ENCODE data around the gene C5orf34. TPM values are rescaled to one million over a fixed set of nuclear protein-coding genes. Genes with fewer than 3 reads are reported as not detected.
A peak's percentile ranks its signal among the peaks of the same experiment; 100 is the strongest.
"Not testable (repeated sequence)": the region's sequence is repeated elsewhere in the genome, so short reads cannot be mapped to it uniquely, and the experiment has no call there.

Gene C5orf34
- total RNA-seq, 1 donor from 2014 or later = 3.7 TPM

DNA sequence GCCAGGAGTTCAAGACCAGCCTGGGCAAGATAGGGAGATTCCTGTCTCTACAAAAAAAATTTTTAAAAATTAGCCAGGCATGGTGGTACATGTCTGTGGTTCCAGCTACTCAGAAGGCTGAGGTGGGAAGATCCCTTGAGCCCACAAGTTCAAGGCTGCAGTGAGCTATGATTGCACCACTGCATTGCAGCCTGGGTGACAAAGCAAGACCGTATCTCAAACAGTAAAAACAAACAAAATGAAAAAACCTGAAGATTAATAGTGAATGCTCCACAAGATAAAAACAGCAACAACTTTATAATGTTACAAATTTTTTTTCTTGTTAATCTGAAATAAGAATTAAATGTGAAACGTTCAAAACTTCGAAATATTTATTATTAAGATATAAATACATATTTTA, 28.6 kb downstream of the C5orf34 start:
- H3K9me3 ChIP-seq (ENCODE audit: control insufficient read depth in 3 of 3, low read length in 3 of 3) = no peaks in the 10 kb centered on the region
- no peak overlapping the region for H3K9ac ChIP-seq (ENCODE audit: low read depth in 1 of 3, low read length in 3 of 3)
- no peak overlapping the region for H3K27ac ChIP-seq (ENCODE audit: low read depth, low read length)
- peaks cover 0 to 2% (median 0%) of the 10 kb centered on the region in 3 donors for H3K36me3 ChIP-seq (ENCODE audit: control insufficient read depth in 3 of 3, insufficient read depth in 3 of 3, low read length in 3 of 3)
- H3K4me3 ChIP-seq (ENCODE audit: low read length in 3 of 3) = no peak overlapping the region
- peaks cover 10 to 12% (median 12%) of the 10 kb centered on the region in 3 donors for H3K4me1 ChIP-seq (ENCODE audit: control insufficient read depth in 3 of 3, insufficient read depth in 3 of 3, low read length in 3 of 3)
- H3K27me3 ChIP-seq (ENCODE audit: control insufficient read depth in 3 of 3, insufficient read depth in 3 of 3, low read length in 3 of 3) = no peaks in the 10 kb centered on the region

DNA sequence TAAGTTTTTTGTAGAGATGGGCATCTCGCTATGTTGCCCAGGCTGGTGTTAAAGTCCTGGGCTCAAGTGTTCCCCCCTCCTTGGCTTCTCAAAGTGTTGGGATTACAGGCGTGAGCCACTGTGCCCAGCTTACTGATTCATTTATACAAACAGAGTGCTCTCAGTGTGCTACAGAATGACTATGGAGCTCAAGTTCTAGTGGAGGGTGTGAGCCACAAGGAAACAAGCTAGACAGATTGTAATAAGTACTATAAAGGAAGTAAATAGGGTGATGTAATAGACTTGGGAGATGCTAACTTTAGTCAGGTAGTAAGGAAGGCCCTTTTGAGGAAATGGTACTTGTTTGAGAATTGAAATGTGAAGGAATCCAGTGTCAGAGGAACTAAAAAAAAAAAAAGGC, 29.5 kb downstream of the C5orf34 start:
- Histone ChIP-seq H3K27me3 (ENCODE audit: control insufficient read depth in 3 of 3, insufficient read depth in 3 of 3, low read length in 3 of 3) (no peaks in the 10 kb centered on the region), H3K4me1 (ENCODE audit: control insufficient read depth in 3 of 3, insufficient read depth in 3 of 3, low read length in 3 of 3) (peaks cover 10 to 12% (median 12%) of the 10 kb centered on the region in 3 donors), H3K4me3 (ENCODE audit: low read length in 3 of 3) (no peak overlapping the region), H3K9me3 (ENCODE audit: control insufficient read depth in 3 of 3, low read length in 3 of 3) (no peaks in the 10 kb centered on the region), H3K36me3 (ENCODE audit: control insufficient read depth in 3 of 3, insufficient read depth in 3 of 3, low read length in 3 of 3) (peaks cover 0 to 2% (median 0%) of the 10 kb centered on the region in 3 donors), H3K9ac (ENCODE audit: low read depth in 1 of 3, low read length in 3 of 3) (no peak overlapping the region), H3K27ac (ENCODE audit: low read depth, low read length) (no peak overlapping the region)

DNA sequence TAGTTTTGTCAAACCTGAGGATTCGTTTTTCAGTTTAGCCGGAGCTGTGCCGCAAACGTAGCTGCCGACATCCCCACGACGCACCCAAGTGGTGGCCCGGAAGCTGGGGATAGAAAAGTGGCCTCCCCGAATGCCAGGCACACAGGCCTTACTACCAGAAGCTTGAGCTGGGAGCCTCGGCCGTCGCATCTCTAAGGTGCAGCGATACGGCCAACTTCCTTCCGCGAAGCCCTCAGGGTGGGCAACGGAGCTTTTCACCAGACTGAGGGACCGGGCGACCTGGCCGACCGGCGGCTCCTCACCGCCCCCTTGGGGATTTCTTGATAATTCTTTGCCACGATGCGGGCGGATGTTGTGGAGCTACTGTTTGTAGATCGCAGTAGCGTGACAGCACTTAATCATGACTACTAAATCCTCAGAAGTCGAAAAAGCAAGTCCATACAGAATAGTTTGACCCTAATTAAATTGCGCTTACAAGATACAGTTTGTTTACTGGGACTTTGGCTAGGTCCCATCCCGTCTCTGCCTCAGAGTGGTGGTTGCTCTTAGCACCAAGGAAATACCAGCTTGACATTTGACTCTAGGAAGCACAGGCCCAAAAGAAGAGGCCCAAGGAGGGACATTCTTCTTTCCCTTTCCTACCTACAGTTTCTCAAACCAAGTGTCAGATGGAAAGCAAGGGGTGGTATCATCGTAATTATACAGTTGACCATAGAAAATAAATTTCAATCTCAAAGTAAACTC, 30.7 kb downstream of the C5orf34 start:
- Histone ChIP-seq H3K36me3 (ENCODE audit: control insufficient read depth in 3 of 3, insufficient read depth in 3 of 3, low read length in 3 of 3) (peaks cover 0 to 2% (median 0%) of the 10 kb centered on the region in 3 donors), H3K9me3 (ENCODE audit: control insufficient read depth in 3 of 3, low read length in 3 of 3) (no peaks in the 10 kb centered on the region), H3K27me3 (ENCODE audit: control insufficient read depth in 3 of 3, insufficient read depth in 3 of 3, low read length in 3 of 3) (no peaks in the 10 kb centered on the region), H3K9ac (ENCODE audit: low read depth in 1 of 3, low read length in 3 of 3) (peak overlapping the region; percentile 95 to 99 (median 97)), H3K4me1 (ENCODE audit: control insufficient read depth in 3 of 3, insufficient read depth in 3 of 3, low read length in 3 of 3) (peaks cover 10 to 12% (median 12%) of the 10 kb centered on the region in 3 donors), H3K27ac (ENCODE audit: low read depth, low read length) (peak overlapping the region; percentile 96), H3K4me3 (ENCODE audit: low read length in 3 of 3) (peak overlapping the region; percentile 87 to 95 (median 91))

DNA sequence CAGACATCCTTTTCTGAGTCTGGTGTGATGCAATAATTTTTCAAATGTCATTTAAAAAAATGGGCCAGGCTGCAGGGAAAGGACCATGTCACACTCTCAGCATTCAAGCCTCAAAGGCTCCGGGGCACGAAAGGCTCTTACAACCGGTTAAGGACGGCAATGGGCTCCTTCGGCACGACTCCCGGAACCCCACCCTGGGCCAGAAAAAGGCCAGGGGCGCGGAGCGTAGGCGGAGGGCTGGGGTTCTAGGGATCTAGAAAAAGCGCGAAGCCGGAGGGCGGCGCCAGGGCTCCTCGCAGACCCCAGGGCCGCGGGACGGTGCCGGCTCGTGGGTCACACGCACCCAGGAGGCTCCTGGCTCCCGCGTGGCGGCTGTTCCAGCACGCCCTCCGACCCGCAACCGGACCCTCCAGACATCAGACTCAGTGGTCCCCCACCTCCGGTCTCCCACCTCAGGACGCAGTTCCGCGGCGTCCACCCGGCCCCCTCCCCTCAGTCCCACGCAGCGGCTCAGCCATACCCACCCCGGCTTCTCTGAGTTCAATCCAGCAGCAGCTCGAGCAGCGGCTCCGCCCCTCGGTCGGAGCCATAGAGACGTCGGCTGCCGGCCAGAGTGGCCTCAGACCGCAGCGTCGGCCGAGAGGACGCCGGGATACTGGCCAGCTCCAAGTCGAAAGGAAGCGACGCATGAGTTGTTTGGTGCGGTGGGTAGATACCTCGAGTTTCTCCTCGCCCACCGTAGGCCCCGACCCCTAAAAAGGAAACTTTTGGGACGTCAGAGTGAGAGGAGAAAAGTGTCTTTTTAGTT, 31.4 kb downstream of the C5orf34 start, which contains the start of gene TMEM267:
TMEM267 (minus strand) TSS at position 568 of the 808 bp plus-strand sequence. CDS start 29,896 bp downstream, outside the sequence.
- Histone ChIP-seq H3K9ac (ENCODE audit: low read depth in 1 of 3, low read length in 3 of 3) (peak within 1 kb of the TSS; percentile 95 to 99 (median 97)), H3K9me3 (ENCODE audit: control insufficient read depth in 3 of 3, low read length in 3 of 3) (no peaks in the 10 kb centered on the region), H3K36me3 (ENCODE audit: control insufficient read depth in 3 of 3, insufficient read depth in 3 of 3, low read length in 3 of 3) (no peaks in the 10 kb centered on the region), H3K27ac (ENCODE audit: low read depth, low read length) (peak within 1 kb of the TSS; percentile 96), H3K4me3 (ENCODE audit: low read length in 3 of 3) (peak within 1 kb of the TSS; percentile 87 to 95 (median 91)), H3K4me1 (ENCODE audit: control insufficient read depth in 3 of 3, insufficient read depth in 3 of 3, low read length in 3 of 3) (peaks cover 10 to 12% (median 12%) of the 10 kb centered on the region in 3 donors), H3K27me3 (ENCODE audit: control insufficient read depth in 3 of 3, insufficient read depth in 3 of 3, low read length in 3 of 3) (no peaks in the 10 kb centered on the region)

DNA sequence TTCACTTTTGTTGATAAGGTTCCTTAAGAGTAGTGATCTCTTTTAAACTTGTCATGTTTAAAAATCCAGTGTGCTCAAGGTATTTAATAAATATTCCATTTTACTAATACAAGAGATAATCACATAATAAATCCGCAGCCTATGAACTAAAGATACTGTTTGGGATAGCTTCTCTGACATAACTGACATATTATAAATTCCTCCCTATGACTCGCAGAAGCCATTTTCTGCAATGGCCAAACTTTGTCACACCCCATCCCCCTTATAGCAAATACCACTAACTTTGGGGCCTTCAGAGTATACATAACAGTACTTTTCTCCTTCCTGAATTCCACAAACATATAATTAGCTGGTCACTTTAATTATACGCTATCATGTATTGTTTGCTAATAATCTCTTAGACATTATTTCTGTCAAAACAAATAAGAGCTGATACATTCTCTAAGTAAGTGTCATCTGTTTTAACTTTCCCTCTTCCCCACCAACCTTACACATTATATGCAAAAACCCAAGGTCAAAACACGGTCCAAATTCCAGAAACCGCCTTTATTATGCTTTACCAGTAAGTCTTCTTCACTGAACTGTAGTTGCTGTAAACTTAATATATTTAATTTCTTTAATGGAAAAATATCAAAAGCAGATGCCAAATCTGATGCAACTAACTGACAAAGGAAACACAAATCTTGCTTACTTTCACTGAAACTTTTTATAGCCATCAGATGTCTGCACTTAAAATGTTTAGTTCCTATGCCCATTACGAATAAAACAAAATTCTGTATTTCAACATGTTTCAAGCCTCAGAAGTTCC, 32.3 kb downstream of the C5orf34 start:
- Histone ChIP-seq H3K27ac (ENCODE audit: low read depth, low read length) (peak overlapping the region; percentile 96), H3K9me3 (ENCODE audit: control insufficient read depth in 3 of 3, low read length in 3 of 3) (no peaks in the 10 kb centered on the region), H3K9ac (ENCODE audit: low read depth in 1 of 3, low read length in 3 of 3) (peak overlapping the region; percentile 85 to 97 (median 95)), H3K4me1 (ENCODE audit: control insufficient read depth in 3 of 3, insufficient read depth in 3 of 3, low read length in 3 of 3) (peaks cover 10 to 12% (median 12%) of the 10 kb centered on the region in 3 donors), H3K27me3 (ENCODE audit: control insufficient read depth in 3 of 3, insufficient read depth in 3 of 3, low read length in 3 of 3) (no peaks in the 10 kb centered on the region), H3K36me3 (ENCODE audit: control insufficient read depth in 3 of 3, insufficient read depth in 3 of 3, low read length in 3 of 3) (no peaks in the 10 kb centered on the region), H3K4me3 (ENCODE audit: low read length in 3 of 3) (peak overlapping the region; percentile 87 to 95 (median 91))

DNA sequence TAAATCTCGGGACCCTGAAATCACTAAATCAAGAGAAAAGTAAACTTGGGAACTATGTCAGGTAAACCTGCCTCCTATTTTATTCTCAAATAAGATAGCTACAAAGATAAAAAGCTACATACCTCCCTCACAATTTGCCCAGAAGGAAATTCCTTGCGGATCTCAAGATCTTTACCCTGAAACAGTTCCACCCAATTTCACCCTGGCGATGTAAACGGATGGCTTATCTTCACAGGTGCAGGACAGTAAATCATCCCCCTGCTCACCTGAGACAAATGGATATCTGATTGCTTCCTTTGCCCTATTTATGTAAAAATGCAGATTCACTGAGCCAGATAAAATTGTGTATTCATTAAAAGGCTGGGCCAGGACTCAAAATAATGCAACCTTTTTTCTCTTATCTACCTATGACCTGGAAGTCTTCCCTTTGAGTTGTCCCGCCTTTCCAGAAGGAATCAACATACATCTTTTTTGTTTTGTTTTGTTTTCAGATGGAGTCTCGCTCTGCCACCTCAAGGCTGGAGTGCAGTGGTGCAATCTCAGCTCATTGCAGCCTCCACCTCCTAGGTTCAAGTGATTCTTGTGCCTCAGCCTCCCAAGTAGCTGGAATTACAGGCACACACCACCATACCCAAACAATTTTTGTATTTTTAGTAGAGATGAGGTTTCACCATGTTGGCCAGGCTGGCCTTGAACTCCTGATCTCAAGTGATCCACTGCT, 45.1 kb downstream of the C5orf34 start:
- Histone ChIP-seq H3K27me3 (ENCODE audit: control insufficient read depth in 3 of 3, insufficient read depth in 3 of 3, low read length in 3 of 3) (no peaks in the 10 kb centered on the region), H3K9me3 (ENCODE audit: control insufficient read depth in 3 of 3, low read length in 3 of 3) (peaks cover 0 to 3% (median 2%) of the 10 kb centered on the region in 3 donors), H3K27ac (ENCODE audit: low read depth, low read length) (no peak overlapping the region), H3K4me3 (ENCODE audit: low read length in 3 of 3) (no peak overlapping the region), H3K9ac (ENCODE audit: low read depth in 1 of 3, low read length in 3 of 3) (no peak overlapping the region), H3K4me1 (ENCODE audit: control insufficient read depth in 3 of 3, insufficient read depth in 3 of 3, low read length in 3 of 3) (no peaks in the 10 kb centered on the region), H3K36me3 (ENCODE audit: control insufficient read depth in 3 of 3, insufficient read depth in 3 of 3, low read length in 3 of 3) (peaks cover 0 to 7% (median 3%) of the 10 kb centered on the region in 3 donors)

DNA sequence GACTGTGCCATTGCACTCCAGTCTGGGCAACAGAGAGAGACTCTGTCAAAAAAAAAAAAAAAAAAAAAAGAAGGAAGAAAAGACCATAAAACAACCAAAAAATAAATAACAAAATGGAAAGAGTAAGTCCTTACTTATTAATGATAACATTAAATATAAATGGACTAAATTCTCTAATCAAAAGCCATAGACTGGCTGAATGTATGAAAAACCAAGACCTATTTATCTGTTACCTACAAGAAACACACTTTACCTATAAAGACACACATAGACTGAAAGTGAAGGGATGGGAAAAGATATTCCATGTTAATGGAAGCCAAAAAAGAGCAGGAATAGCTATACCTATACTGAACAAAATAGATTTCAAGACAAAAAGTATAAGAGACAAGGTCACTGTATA, 47.8 kb downstream of the C5orf34 start:
- H3K27me3 ChIP-seq (ENCODE audit: control insufficient read depth in 3 of 3, insufficient read depth in 3 of 3, low read length in 3 of 3) = no peaks in the 10 kb centered on the region
- peaks cover 0 to 7% (median 3%) of the 10 kb centered on the region in 3 donors for H3K36me3 ChIP-seq (ENCODE audit: control insufficient read depth in 3 of 3, insufficient read depth in 3 of 3, low read length in 3 of 3)
- H3K9me3 ChIP-seq (ENCODE audit: control insufficient read depth in 3 of 3, low read length in 3 of 3) = peaks cover 0 to 3% (median 2%) of the 10 kb centered on the region in 3 donors

DNA sequence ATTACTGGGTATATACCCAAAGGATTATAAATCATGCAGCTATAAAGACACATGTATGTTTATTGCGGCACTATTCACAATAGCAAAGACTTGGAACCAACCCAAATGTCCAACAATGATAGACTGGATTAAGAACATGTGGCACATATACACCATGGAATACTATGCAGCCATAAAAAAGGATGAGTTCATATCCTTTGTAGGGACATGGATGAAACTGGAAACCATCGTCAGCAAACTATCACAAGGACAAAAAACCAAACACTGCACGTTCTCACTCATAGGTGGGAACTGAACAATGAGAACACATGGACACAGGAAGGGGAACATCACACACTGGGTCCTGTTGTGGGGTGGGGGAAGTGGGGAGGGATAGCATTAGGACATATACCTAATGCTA, 49.5 kb downstream of the C5orf34 start:
- not testable (repeated sequence) for H3K27me3 ChIP-seq (ENCODE audit: control insufficient read depth in 3 of 3, insufficient read depth in 3 of 3, low read length in 3 of 3); H3K4me1 ChIP-seq (ENCODE audit: control insufficient read depth in 3 of 3, insufficient read depth in 3 of 3, low read length in 3 of 3); H3K9me3 ChIP-seq (ENCODE audit: control insufficient read depth in 3 of 3, low read length in 3 of 3); H3K4me3 ChIP-seq (ENCODE audit: low read length in 3 of 3); H3K36me3 ChIP-seq (ENCODE audit: control insufficient read depth in 3 of 3, insufficient read depth in 3 of 3, low read length in 3 of 3); H3K27ac ChIP-seq (ENCODE audit: low read depth, low read length); H3K9ac ChIP-seq (ENCODE audit: low read depth in 1 of 3, low read length in 3 of 3)

More for the DNA sequence above, 47.8 kb downstream of the C5orf34 start:
- H3K4me3 ChIP-seq (ENCODE audit: low read length in 3 of 3) = no peak overlapping the region
- no peak overlapping the region for H3K27ac ChIP-seq (ENCODE audit: low read depth, low read length)
- no peaks in the 10 kb centered on the region for H3K4me1 ChIP-seq (ENCODE audit: control insufficient read depth in 3 of 3, insufficient read depth in 3 of 3, low read length in 3 of 3)
- H3K9ac ChIP-seq (ENCODE audit: low read depth in 1 of 3, low read length in 3 of 3) = no peak overlapping the region

DNA sequence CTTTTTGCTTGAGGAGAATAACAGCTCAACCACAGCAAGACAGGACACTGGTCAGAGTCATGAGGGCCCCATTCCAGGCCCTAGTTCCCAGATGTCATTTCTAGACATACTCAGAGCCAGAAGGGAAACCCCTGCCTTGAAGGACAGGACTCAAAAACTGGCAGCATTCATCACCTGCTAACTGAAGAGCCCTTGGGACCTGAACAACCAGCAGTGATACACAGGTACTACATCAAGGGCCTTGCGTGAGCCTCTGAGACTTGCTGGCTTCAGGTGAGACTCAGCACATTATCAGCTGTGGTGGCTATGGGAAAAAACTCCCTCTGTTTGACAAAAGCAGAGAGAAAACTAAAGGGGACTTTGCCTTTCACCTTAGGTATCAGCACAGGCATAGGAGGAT, 53.9 kb downstream of the C5orf34 start:
- Histone ChIP-seq H3K9ac (ENCODE audit: low read depth in 1 of 3, low read length in 3 of 3) (no peak overlapping the region), H3K4me3 (ENCODE audit: low read length in 3 of 3) (no peak overlapping the region), H3K36me3 (ENCODE audit: control insufficient read depth in 3 of 3, insufficient read depth in 3 of 3, low read length in 3 of 3) (peaks cover 0 to 4% (median 3%) of the 10 kb centered on the region in 3 donors), H3K4me1 (ENCODE audit: control insufficient read depth in 3 of 3, insufficient read depth in 3 of 3, low read length in 3 of 3) (no peaks in the 10 kb centered on the region), H3K27me3 (ENCODE audit: control insufficient read depth in 3 of 3, insufficient read depth in 3 of 3, low read length in 3 of 3) (no peaks in the 10 kb centered on the region), H3K9me3 (ENCODE audit: control insufficient read depth in 3 of 3, low read length in 3 of 3) (no peaks in the 10 kb centered on the region), H3K27ac (ENCODE audit: low read depth, low read length) (no peak overlapping the region)
